Neuronal stem cell (in vitro differentiated cells): ENCODE measurements around the gene LPO.

ENCODE experiments used
- DNase-seq: peaks from one replicate; pipeline ENCODE4 v3.0.0-alpha.2; 2013; ENCODE audit warnings: low spot score
- H2AFZ ChIP-seq: one replicate; pipeline ENCODE4 v1.6.1; 2013; ENCODE audit warnings: mild to moderate bottlenecking, low read length, inconsistent platforms
- H2AK5ac ChIP-seq: 2 replicates; pipeline ENCODE4 v1.6.1; 2013; ENCODE audit warnings: low read depth, mild to moderate bottlenecking, inconsistent platforms, low read length, moderate library complexity, mixed read lengths
- H2BK120ac ChIP-seq: 2 replicates; pipeline ENCODE4 v1.6.1; 2013; ENCODE audit warnings: low read depth, mild to moderate bottlenecking, inconsistent platforms, low read length, moderate library complexity, mixed read lengths
- H2BK12ac ChIP-seq: one replicate; pipeline ENCODE4 v1.6.1; 2013; ENCODE audit warnings: low read length, inconsistent platforms
- H2BK15ac ChIP-seq: 2 replicates; pipeline ENCODE4 v1.6.1; 2013; ENCODE audit warnings: mild to moderate bottlenecking, low read length, inconsistent platforms, mixed read lengths
- H2BK5ac ChIP-seq: one replicate; pipeline ENCODE4 v1.6.1; 2013; ENCODE audit warnings: inconsistent platforms, mild to moderate bottlenecking, low read length, moderate library complexity
- H3K14ac ChIP-seq: one replicate; pipeline ENCODE4 v1.6.1; 2013; ENCODE audit warnings: low read length, inconsistent platforms
- H3K18ac ChIP-seq: 2 replicates; pipeline ENCODE4 v1.6.1; 2013; ENCODE audit warnings: low read length, inconsistent platforms
- H3K23ac ChIP-seq: 2 replicates; pipeline ENCODE4 v1.6.1; 2013; ENCODE audit warnings: low read depth, mild to moderate bottlenecking, mixed read lengths, low read length, inconsistent platforms; ENCODE audit not compliant: poor library complexity
- H3K27ac ChIP-seq: replicated peaks from 3 replicates; pipeline ENCODE4 v1.5.1; 2013; ENCODE audit warnings: low read length, inconsistent platforms
- H3K27me3 ChIP-seq, 3 experiments: 2 replicates each; pipeline ENCODE4 v1.6.1; 2013; ENCODE audit warnings: low read length in 3 of 3, mild to moderate bottlenecking in 2 of 3, inconsistent platforms in 1 of 3, low read depth in 1 of 3, mixed read lengths in 1 of 3, moderate library complexity in 1 of 3; ENCODE audit not compliant: control insufficient read depth in 3 of 3, insufficient read depth in 3 of 3
- H3K36me3 ChIP-seq, 2 donors: replicated peaks in 1 of 2; 2 replicates each; pipeline ENCODE4 v1.6.1; 2013; ENCODE audit warnings: low read length in 2 of 2; ENCODE audit not compliant: control insufficient read depth in 2 of 2, insufficient read depth in 2 of 2
- H3K4ac ChIP-seq: 2 replicates; pipeline ENCODE4 v1.6.1; 2013; ENCODE audit warnings: inconsistent platforms, mild to moderate bottlenecking, low read length, moderate library complexity
- H3K4me1 ChIP-seq, 2 donors: 1 replicate in 1 of 2; 2 replicates in 1 of 2; pipeline ENCODE4 v1.6.1; 2013; ENCODE audit warnings: low read length in 2 of 2, low read depth in 1 of 2; ENCODE audit not compliant: control insufficient read depth in 2 of 2, insufficient read depth in 1 of 2
- H3K4me2 ChIP-seq: one replicate; pipeline ENCODE4 v1.6.1; 2013; ENCODE audit warnings: mild to moderate bottlenecking, low read length, inconsistent platforms; ENCODE audit not compliant: insufficient read depth, poor library complexity, severe bottlenecking
- H3K4me3 ChIP-seq, 2 donors: 2 replicates each; pipeline ENCODE4 v1.5.1; 2013; ENCODE audit warnings: low read length in 2 of 2, mild to moderate bottlenecking in 2 of 2, inconsistent platforms in 1 of 2, moderate library complexity in 1 of 2
- H3K79me1 ChIP-seq: one replicate; pipeline ENCODE4 v1.6.1; 2013; ENCODE audit warnings: low read depth, mild to moderate bottlenecking, inconsistent platforms, low read length, moderate library complexity
- H3K9ac ChIP-seq: one replicate; pipeline ENCODE4 v1.6.1; 2013; ENCODE audit warnings: mild to moderate bottlenecking, low read depth, low read length, inconsistent platforms; ENCODE audit not compliant: poor library complexity
- H3K9me3 ChIP-seq, 2 donors: replicated peaks in 1 of 2; 2 replicates each; pipeline versions ENCODE3 to v1.6.1; 2013; ENCODE audit warnings: low read length in 2 of 2, mild to moderate bottlenecking in 2 of 2, inconsistent platforms in 1 of 2, low read depth in 1 of 2, mixed read lengths in 1 of 2, moderate library complexity in 1 of 2; ENCODE audit not compliant: control insufficient read depth in 2 of 2, insufficient read depth in 1 of 2
- H4K8ac ChIP-seq: one replicate; pipeline ENCODE4 v1.6.1; 2013; ENCODE audit warnings: low read depth, mild to moderate bottlenecking, inconsistent platforms, low read length, moderate library complexity
- H4K91ac ChIP-seq: one replicate; pipeline ENCODE4 v1.6.1; 2013; ENCODE audit warnings: low read length, low read depth, mild to moderate bottlenecking, inconsistent platforms; ENCODE audit not compliant: poor library complexity
- WGBS, 2 donors: extraction: QIAGEN DNeasy Blood & Tissue Kit; methylation state at CpG; one replicate each; pipeline ENCODE4 v1.1.7; 2013; ENCODE audit warnings: missing lambda C conversion rate in 2 of 2, mixed read lengths in 1 of 2; ENCODE audit not compliant: insufficient read length in 2 of 2, insufficient replicate concordance in 1 of 2; ENCODE audit errors: extremely low coverage in 2 of 2; 5-methylcytosine and 5-hydroxymethylcytosine counted together

The LPO gene

GRCh38 chr17:58316260-58316960 is 78.0 kb downstream of the LPO start:
- Histone ChIP-seq H4K91ac (no peak overlapping the region), H3K4me1 (no peaks in the 10 kb centered on the region), H3K4ac (no peak overlapping the region), H3K27me3 (no peaks in the 10 kb centered on the region), H4K8ac (no peak overlapping the region), H3K18ac (no peak overlapping the region), H3K14ac (no peak overlapping the region), H2AK5ac (no peak overlapping the region), H3K9me3 (no peaks in the 10 kb centered on the region), H3K9ac (no peak overlapping the region), H3K79me1 (no peaks in the 10 kb centered on the region), H2BK12ac (peak overlapping the region; percentile 3), H3K4me2 (no peak overlapping the region), H2AFZ (no peak overlapping the region), H3K4me3 (no peak overlapping the region), H3K23ac (peak overlapping the region; percentile 73), H2BK120ac (no peak overlapping the region), H3K36me3 (peaks cover 0 to 6% of the 10 kb centered on the region in 2 donors), H3K27ac (no peak overlapping the region), H2BK15ac (no peak overlapping the region), H2BK5ac (no peak overlapping the region)
- DNase-seq: no peak
- WGBS, 2 donors: no CpG with 5 or more reads among the region's 8 CpGs

- Histone ChIP-seq H3K9ac (no peak overlapping the region), H4K8ac (no peak overlapping the region), H3K9me3 (no peaks in the 10 kb centered on the region), H2BK5ac (no peak overlapping the region), H3K79me1 (no peaks in the 10 kb centered on the region), H3K4me2 (no peak overlapping the region), H3K27ac (no peak overlapping the region), H3K18ac (no peak overlapping the region), H2BK120ac (no peak overlapping the region), H2AFZ (no peak overlapping the region), H3K14ac (no peak overlapping the region), H3K23ac (no peak overlapping the region), H3K4ac (no peak overlapping the region), H3K36me3 (peaks cover 0 to 12% of the 10 kb centered on the region in 2 donors), H3K4me1 (no peaks in the 10 kb centered on the region), H2AK5ac (peak overlapping the region; percentile 19), H2BK15ac (peak overlapping the region; percentile 67), H3K4me3 (no peak overlapping the region), H2BK12ac (no peak overlapping the region), H4K91ac (no peak overlapping the region), H3K27me3 (no peaks in the 10 kb centered on the region)
- no CpG with 5 or more reads among the region's 5 CpGs for WGBS, 2 donors
- DNase-seq: no peak
These were observed 79.2 kb downstream of the LPO start for GRCh38 chr17:58317421-58318064.

GRCh38 chr17:58318065-58318481 is 79.7 kb downstream of the LPO start:
- no CpG with 5 or more reads among the region's 9 CpGs for WGBS, 2 donors
- Histone ChIP-seq H2BK5ac (no peak overlapping the region), H2AFZ (no peak overlapping the region), H3K18ac (no peak overlapping the region), H3K9me3 (no peaks in the 10 kb centered on the region), H3K14ac (no peak overlapping the region), H3K27ac (no peak overlapping the region), H3K4ac (no peak overlapping the region), H3K4me1 (no peaks in the 10 kb centered on the region), H3K36me3 (peaks cover 0 to 12% of the 10 kb centered on the region in 2 donors), H3K9ac (no peak overlapping the region), H2BK15ac (peak overlapping the region; percentile 67), H4K91ac (no peak overlapping the region), H3K23ac (no peak overlapping the region), H2BK12ac (no peak overlapping the region), H3K27me3 (peaks cover 0 to 1% (median 0%) of the 10 kb centered on the region in 3 experiments), H3K4me2 (no peak overlapping the region), H3K79me1 (no peaks in the 10 kb centered on the region), H3K4me3 (no peak overlapping the region), H2AK5ac (peak overlapping the region; percentile 19), H2BK120ac (no peak overlapping the region), H4K8ac (no peak overlapping the region)
- DNase-seq: no peak
